ENCODE measurements around the gene TASP1. TPM values are rescaled to one million over a fixed set of nuclear protein-coding genes. Genes with fewer than 3 reads are reported as not detected.

The TASP1 gene
- total and polyA plus RNA-seq, 4 donors = 2.5 to 10.0 (median 4.7) TPM

GRCh38 chr20:13676682-13677081 is 38.0 kb upstream of the TASP1 start (continued):
- TF ChIP-seq, protein P1, sequence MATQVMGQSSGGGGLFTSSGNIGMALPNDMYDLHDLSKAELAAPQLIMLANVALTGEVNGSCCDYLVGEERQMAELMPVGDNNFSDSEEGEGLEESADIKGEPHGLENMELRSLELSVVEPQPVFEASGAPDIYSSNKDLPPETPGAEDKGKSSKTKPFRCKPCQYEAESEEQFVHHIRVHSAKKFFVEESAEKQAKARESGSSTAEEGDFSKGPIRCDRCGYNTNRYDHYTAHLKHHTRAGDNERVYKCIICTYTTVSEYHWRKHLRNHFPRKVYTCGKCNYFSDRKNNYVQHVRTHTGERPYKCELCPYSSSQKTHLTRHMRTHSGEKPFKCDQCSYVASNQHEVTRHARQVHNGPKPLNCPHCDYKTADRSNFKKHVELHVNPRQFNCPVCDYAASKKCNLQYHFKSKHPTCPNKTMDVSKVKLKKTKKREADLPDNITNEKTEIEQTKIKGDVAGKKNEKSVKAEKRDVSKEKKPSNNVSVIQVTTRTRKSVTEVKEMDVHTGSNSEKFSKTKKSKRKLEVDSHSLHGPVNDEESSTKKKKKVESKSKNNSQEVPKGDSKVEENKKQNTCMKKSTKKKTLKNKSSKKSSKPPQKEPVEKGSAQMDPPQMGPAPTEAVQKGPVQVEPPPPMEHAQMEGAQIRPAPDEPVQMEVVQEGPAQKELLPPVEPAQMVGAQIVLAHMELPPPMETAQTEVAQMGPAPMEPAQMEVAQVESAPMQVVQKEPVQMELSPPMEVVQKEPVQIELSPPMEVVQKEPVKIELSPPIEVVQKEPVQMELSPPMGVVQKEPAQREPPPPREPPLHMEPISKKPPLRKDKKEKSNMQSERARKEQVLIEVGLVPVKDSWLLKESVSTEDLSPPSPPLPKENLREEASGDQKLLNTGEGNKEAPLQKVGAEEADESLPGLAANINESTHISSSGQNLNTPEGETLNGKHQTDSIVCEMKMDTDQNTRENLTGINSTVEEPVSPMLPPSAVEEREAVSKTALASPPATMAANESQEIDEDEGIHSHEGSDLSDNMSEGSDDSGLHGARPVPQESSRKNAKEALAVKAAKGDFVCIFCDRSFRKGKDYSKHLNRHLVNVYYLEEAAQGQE (IDR thresholded peaks at IDR 0.05) = no peak
- TF ChIP-seq HNF4A (conservative IDR thresholded peaks at IDR 0.05) (no peak), EGR1 (IDR thresholded peaks at IDR 0.05; ENCODE audit: low read depth in 2 of 2) (no peak), HNF4G (IDR thresholded peaks at IDR 0.05) (no peak), NR2F2 (IDR thresholded peaks at IDR 0.05) (no peak), JUND (IDR thresholded peaks at IDR 0.05) (no peak), RXRA (IDR thresholded peaks at IDR 0.05) (no peak), YY1 (IDR thresholded peaks at IDR 0.05) (no peak), FOXA2 (IDR thresholded peaks at IDR 0.05) (no peak), FOXA1 (IDR thresholded peaks at IDR 0.05) (no peak)

DNA sequence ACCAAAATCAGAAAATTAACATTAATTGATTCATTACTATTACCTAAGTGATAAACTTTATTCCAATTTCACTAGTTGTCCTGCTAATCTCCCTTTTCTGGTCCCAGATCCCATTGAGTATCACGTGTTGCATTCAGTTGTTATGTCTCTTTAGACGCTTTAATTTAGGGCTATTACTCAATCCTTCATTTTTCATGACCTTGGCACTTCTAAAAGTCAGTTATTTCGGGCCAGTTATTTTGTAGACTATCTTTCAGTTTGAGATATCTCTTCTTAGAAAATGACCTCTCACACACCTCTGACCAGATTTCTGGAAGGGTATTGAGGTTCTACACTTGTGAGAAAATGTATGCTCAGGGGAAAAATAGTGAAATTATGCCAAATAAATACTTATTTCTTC is 34.0 kb upstream of the TASP1 start:
- no peak overlapping the region for H3K27ac ChIP-seq (ENCODE audit: low read depth in 1 of 2, low read length in 2 of 2)

More for the DNA sequence above, 34.0 kb upstream of the TASP1 start:
- DNase-seq (ENCODE audit: low spot score) = no peak
- TF ChIP-seq TAF1 (conservative IDR thresholded peaks at IDR 0.05) (no peak), RXRA (IDR thresholded peaks at IDR 0.05) (no peak), RAD21 (IDR thresholded peaks at IDR 0.05) (no peak), SP1 (IDR thresholded peaks at IDR 0.05) (no peak), FOXA2 (IDR thresholded peaks at IDR 0.05) (no peak), HNF4A (conservative IDR thresholded peaks at IDR 0.05) (no peak), JUND (IDR thresholded peaks at IDR 0.05) (no peak), HNF4G (IDR thresholded peaks at IDR 0.05) (no peak), EGR1 (IDR thresholded peaks at IDR 0.05; ENCODE audit: low read depth in 2 of 2) (no peak), FOXA1 (IDR thresholded peaks at IDR 0.05) (no peak), ZBTB33 (IDR thresholded peaks at IDR 0.05) (no peak), NR2F2 (IDR thresholded peaks at IDR 0.05) (no peak), MAX (IDR thresholded peaks at IDR 0.05) (no peak), GABPA (IDR thresholded peaks at IDR 0.05 in 1 of 2, conservative IDR thresholded peaks at IDR 0.05 in 1 of 2) (no peak), YY1 (IDR thresholded peaks at IDR 0.05) (no peak)
- TF ChIP-seq, protein P2, sequence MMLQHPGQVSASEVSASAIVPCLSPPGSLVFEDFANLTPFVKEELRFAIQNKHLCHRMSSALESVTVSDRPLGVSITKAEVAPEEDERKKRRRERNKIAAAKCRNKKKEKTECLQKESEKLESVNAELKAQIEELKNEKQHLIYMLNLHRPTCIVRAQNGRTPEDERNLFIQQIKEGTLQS (IDR thresholded peaks at IDR 0.05) = no peak
- TF ChIP-seq, protein P3, sequence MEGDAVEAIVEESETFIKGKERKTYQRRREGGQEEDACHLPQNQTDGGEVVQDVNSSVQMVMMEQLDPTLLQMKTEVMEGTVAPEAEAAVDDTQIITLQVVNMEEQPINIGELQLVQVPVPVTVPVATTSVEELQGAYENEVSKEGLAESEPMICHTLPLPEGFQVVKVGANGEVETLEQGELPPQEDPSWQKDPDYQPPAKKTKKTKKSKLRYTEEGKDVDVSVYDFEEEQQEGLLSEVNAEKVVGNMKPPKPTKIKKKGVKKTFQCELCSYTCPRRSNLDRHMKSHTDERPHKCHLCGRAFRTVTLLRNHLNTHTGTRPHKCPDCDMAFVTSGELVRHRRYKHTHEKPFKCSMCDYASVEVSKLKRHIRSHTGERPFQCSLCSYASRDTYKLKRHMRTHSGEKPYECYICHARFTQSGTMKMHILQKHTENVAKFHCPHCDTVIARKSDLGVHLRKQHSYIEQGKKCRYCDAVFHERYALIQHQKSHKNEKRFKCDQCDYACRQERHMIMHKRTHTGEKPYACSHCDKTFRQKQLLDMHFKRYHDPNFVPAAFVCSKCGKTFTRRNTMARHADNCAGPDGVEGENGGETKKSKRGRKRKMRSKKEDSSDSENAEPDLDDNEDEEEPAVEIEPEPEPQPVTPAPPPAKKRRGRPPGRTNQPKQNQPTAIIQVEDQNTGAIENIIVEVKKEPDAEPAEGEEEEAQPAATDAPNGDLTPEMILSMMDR (IDR thresholded peaks at IDR 0.05; ENCODE audit: low read depth, low read length, missing input control) = no peak
- TF ChIP-seq, protein P1 (IDR thresholded peaks at IDR 0.05) = no peak
- WGBS = 35% methylated on average over 3 of the region's 3 CpGs
- no peaks in the 10 kb centered on the region for H3K9me3 ChIP-seq (ENCODE audit: control insufficient read depth in 4 of 4, low read length in 3 of 4)
- H3K4me3 ChIP-seq (ENCODE audit: low read depth in 1 of 3, low read length in 3 of 3) = no peak overlapping the region
- no peaks in the 10 kb centered on the region for H3K36me3 ChIP-seq (ENCODE audit: control insufficient read depth in 4 of 4, insufficient read depth in 3 of 4, low read depth in 1 of 4, low read length in 3 of 4)
- H3K9ac ChIP-seq (ENCODE audit: low read depth in 1 of 2, low read length in 2 of 2) = no peak overlapping the region
- H3K4me1 ChIP-seq (ENCODE audit: control insufficient read depth in 4 of 4, insufficient read depth in 4 of 4, low read length in 3 of 4) = peaks cover 0 to 5% (median under 1%) of the 10 kb centered on the region in 4 donors
- no peaks in the 10 kb centered on the region for H3K27me3 ChIP-seq (ENCODE audit: control insufficient read depth in 4 of 4, insufficient read depth in 4 of 4, low read length in 3 of 4)
